Fibroblast of gingiva (primary cell): Measurements from ENCODE around the gene FAM221B.

Experiments
- DNase-seq: peaks from one replicate; pipeline ENCODE4 v3.0.0-alpha.2; 2011; ENCODE audit warnings: low read depth

FAM221B gene

DNA sequence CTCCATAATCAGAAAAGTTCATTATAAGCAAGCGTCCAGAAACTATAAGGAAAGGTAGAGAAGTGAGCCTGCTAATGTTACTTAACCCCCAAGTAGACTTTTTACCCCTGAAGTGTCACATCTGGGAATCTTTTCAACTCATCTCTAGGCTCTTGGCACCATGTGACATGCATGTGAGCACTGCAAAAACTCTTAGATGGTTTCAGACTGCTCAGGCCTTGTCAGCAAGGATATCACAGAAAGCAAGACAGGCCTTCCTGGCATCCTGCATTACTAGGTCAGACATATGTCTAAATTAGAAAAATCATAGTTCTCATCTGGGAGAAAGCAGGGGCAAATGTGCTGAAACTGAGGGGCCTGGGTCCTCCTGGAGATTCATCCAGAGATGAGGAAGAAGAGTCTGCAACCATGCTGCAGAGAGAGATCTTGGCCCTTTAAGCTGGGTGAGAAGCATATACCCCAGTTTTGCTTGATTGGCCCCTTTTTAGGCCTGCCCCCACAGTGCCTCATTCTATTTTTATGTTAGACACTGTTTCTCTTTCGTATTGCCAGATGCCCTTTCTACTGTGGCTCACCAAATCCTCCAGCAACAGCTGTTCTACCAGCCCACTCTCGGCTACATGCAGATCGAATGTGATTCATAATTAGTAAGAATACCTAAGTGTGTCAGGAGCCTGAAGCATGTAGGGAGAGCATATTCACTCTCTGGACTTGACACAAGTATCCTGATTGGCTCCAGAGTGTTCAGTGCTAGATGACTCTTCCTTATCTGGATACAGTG, 19.4 kb upstream of the FAM221B start:
- peak; percentile 30 for DNase-seq

DNA sequence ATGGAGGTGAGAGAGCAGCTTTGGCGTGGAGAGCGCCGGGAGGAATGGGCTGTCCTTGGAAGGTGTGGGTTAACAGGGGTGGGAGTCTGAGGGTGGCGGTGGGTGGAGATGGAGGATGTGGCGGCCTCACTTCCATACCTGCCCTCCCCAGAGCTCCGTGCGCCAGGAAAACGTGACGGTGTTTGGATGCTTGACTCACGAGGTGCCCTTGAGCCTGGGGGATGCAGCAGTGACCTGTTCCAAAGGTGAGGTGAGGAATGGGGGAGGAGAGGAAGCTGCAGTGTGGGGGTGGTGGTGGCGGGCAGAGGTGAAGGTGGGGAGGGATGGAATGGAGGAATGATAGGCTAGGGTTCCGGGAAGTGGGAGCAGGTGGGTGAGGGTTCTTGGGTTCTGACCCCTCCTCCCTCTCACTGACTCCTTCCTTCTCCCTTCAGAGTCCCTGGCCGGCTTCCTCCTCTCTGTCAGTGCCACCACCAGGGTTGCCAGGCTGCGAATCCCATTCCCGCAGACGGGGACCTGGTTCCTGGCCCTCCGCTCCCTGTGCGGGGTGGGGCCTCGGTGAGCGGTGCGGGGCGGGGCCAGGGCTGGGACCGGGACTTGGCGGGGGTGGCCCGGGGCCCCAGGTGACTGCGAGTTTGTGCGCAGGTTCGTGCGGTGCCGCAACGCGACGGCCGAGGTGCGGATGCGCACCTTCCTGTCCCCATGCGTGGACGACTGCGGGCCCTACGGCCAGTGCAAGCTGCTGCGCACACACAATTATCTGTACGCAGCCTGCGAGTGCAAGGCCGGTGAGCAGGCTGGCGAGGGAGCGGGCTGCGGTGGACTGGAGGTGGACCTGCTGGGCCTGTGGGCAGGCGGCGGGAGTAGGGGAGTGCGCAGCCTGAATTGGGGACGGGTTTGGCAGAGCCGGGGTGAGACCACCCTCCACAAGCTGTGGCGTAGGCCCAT, 17.6 kb upstream of the FAM221B start:
- DNase-seq: no peak

DNA sequence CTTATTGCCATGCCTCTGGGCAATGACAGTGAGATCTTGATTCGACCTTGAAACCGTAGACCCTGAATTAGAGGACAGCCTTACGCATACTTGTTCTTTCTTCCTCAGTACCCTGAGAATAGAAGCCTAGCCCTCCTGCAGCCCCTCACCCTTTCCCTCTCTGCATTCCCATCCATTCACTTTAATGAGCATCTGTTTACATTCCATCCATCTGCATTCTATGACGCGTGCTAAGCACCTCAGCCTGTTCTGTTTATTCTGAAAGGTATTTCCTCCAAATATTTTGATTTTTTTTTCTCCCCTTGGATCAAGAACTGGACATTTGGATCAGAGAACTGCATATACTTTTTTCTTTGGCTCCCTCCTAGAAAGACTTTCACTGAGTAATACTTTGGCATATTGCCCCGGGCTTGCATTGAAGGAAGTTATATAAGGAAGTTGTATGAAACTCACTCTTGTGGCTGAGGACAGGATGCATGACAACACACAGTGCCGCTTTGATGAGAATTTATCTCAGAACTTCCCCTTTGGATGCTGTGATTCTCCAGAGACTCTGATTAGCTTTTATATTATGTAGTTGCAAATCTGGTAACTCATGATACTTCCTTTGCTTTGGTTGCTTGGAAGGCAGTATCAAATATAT, 16.2 kb upstream of the FAM221B start:
- peak; percentile 87 for DNase-seq

DNA sequence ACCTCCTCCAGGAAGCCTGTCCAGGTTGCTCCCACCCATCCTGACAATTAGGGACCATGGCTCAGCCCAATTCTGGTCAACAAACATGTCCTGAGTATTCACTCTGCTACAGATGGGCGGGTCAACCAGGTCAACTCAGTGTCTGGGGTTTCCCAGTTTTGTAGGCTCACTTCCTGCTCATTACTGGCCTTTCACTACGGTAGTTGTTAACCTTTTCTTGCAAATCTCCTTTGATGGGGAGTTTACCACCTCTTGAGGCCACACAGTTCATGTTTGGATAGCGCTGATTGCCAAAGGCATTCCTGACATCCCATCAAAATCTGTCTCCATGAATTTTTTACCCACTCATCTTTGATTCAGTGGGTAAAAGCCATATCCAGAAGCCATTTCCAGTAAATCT, 14.3 kb upstream of the FAM221B start:
- DNase-seq: no peak

DNA sequence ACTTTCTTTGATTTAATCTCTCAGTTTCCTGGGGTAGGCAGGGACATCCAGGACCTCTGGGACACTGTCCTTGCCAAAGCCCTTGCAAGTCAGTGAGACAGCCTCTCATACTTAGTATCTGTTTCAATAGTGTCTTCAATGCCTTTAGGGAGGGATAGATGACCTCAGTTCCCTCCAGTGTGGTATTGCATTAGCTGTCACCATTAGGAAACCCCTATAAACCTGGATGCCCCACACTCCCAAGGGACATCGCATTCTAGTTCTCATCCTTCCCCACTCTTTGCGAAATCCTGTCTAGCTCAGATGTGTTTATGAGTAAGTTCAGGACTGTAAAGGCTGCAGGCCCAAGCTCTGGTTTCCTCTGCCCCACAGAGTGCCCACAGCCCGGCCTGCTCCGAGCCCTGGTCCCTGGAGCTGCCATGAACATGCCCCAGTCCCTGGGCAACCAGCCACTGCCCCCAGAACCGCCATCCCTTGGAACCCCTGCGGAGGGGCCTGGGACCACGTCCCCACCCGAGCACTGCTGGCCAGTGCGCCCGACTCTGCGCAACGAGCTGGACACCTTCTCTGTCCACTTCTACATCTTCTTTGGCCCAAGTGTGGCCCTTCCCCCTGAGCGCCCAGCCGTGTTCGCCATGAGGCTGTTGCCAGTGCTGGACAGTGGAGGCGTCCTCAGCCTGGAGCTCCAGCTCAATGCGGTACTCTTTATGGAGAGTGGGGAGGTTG, 13.7 kb upstream of the FAM221B start:
- peak; percentile 76 for DNase-seq

DNA sequence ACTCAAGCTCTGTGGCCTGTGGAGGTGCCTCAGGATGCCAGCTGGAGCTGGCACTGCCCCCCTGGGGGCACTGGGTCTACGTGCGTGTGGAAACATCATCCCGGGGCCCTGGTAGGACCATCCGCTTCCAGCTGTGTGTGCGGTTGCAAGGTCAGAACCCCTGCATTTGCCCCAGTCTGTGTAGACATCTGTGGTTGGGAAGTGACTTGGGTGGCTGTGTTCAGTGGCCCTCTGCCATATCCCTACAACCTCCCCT, 13.0 kb upstream of the FAM221B start:
- no peak for DNase-seq

DNA sequence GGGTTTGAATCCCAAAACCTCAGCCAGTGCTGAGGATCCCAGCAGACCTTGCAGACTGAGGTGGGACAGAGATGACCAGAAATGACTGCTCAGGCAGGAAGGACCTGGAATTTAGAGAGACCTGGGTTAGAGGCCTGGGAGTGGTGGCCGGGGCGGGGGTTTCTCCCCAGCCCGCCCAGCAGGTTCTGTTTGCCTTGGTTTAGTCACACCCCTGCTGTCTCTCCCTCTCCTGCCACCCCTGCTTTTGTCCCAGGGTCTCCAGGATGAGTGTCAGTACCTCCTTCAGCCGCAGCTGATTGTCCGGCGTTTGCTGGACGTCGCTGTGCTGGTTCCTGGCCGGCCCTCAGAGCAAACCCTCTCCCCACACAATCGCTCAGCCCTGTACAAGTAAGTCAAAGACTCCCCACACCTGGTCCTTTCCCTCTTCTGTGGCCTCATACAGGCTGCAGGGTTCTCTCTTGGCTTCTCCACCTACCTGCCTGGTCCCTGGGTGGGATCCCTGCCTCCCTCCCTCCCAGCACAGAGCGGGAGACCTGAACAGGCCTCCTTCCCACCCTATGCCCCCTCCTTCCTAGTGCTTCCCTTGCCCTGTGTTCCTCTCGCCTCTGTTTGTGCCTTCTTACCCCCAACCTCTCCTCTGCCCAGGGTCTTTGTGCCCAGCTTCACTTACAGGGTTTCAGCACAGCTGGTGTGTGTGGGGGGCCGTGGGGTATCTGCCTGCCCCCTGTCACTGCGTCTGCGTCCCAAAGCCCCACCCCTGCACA, 12.5 kb upstream of the FAM221B start:
- DNase-seq: no peak

DNA sequence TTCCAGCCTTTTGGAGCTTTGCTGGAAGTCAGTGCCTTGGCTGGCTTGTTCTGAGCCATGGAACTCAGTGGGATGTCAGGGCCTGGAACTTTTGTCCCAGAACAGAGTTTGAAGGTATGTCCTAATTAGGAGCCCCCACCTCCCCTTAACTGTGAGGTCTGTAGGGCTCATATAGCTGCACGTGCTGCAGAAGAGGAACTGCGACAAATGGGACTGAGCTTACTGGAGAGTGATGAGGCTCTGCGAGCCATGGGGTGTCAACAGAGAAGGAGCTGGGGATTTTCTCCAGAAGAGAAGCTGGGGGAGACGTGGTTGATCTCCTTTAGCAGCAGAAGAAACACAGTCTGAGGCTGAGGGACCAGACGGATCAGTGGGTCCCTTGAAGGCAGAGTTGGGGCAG, 11.4 kb upstream of the FAM221B start:
- DNase-seq: no peak

DNA sequence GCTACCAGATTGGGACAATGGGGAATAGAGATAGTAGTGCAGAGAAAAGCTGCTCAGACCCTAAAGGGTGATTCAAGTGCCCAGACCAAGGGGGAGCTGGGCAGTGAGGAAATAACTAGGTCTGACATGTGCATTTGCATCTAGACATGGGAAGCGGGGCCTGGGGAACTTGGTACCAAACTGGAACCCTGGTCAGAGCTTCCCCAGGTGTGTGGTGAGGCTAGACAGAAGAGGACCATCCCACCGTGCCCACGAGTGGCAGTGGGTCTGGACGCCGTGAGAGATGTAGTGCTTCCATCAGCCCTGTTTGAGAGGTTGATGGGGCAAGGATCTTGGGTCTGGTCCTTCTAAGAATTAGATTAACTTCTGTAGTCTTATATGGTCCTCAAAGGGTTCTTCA, 8.1 kb upstream of the FAM221B start:
- no peak for DNase-seq

DNA sequence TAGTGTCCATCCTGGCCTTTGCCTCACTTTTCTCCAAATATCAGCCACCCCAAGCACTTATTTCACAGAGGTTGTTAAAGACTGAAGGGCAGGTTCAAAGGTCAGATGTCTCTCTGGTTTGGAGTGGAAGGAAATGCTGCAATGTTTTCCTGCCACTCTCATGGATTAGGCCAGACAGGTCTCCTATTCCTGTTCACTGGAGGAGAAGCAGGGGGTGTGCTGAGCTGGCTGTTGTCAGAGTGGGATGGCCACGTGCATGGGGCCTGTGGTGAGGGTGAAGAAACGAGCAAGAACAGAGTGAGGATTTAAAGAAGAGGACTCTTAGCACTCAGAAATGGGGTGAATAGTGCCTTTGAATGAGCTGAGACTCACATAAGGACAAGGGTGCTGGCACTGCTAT, 7.2 kb upstream of the FAM221B start:
- no peak for DNase-seq

DNA sequence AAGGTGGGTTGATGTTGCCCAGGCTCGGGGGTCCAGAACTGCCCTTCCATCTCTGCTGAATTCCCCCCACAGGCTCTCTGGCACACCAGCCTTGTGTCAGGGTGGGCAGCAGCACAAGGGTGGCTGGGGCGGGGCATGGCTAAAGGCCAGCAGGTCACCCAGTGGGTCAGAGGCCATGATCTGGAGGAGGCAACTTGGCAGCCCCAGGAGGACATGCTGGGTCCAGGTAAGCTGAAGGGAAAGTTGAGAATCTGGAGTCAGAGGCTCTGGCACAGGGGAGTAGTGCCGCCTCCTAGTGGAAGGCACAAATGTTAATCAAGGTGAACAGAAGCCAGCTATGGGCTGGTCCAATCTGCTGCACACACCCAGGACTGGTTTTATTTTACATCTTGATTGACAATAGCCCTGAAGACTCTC, 6.7 kb upstream of the FAM221B start:
- no peak for DNase-seq

DNA sequence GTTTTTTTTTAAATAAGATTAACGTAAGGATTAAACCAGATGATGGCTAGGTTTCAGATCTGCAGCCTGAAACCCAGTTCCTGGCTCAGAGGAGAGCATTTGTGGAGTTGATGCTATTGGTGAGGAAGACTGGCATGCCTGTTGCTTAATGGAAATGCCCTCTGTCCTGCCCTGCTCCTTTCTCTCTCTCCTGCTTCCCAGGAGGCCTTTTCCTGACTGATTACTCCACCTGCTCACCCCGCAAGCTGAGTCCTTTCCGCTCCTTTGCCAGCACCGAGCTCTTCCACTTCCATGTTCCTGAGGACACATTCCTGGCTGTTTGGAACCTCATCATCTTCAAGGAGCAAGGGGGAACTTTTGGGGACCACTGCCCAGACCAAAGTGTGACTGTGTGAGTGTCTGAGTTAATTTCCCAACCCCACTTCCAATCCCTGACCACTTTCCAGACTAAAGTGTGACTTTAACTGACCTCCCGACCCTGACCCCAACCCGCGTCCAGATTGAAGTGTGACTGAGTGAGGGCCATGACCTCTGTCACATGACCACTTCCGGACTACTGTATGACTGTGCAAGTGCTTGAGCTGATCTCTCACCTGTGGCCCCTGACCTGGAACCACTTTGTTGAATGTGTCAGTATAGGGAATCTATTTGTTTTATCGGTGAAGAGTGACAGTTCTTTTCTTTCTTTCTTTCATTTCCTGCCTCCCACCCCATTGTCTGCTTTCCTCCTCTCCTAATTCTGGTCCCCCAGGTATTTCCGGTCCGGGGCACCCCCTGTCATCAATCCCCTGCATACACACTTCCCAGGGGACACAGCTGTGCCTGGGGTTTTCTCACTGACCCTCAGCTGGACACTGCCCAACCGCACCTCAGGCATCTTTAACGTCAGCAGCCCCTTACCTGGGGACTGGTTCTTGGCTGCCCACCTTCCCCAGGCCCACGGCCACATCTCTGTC, 6.0 kb upstream of the FAM221B start:
- DNase-seq: no peak

DNA sequence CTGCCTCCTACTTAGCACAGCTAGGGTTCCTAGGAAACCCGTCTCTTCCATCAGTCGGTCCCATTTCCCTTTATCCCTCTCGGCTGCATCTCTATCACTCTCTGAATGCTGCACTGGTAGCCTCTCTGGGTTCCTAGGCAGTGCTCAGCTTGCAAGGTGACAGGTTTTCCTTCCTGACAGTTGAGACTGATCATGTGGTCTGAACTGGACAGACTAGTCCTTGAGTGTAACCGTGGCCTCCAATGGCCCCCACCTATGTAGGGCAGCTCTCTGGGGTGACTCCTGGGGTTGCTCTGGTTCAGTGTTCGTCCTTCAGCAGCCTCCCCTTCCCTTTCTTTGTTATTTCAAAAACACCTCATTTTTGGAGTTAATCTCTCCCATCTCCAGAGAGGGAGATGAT, 4.3 kb upstream of the FAM221B start:
- no peak for DNase-seq

DNA sequence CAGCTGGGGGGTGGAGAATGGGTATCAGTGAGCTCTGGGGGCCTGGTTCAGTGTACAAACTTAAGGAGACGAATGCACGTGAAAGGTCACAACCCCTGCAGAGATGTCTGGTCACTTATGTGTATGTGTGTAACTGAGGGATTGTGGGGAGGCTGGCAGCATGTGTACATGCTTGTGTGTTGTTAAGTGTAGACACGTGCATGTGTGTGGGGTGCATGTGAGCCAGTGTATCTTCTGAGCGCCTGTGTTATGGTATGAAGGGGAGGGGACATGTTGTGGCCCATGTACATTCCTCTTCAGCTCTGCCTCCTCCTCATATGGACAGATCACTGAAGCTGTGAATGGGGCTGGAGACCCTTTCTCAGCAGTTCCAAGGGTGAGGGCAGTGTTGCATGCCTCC, 2.5 kb upstream of the FAM221B start:
- no peak for DNase-seq

DNA sequence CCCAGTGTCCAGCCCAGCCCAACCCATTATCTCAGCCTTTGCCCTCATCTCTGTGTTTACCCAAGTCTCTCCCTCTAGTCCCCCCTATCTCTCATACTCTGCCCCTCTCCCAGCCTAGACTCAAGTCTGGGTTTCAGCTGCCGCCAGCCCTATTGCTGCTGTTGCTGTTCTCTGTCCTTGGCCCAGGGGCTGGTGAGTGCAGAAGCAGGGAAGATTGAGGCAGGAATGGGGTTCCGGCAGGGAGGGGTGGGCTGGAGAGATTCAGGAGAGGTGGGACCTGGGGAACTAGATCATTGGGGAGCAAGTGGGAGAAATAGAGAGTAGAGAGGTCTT, 1.2 kb upstream of the FAM221B start:
- DNase-seq: no peak

DNA sequence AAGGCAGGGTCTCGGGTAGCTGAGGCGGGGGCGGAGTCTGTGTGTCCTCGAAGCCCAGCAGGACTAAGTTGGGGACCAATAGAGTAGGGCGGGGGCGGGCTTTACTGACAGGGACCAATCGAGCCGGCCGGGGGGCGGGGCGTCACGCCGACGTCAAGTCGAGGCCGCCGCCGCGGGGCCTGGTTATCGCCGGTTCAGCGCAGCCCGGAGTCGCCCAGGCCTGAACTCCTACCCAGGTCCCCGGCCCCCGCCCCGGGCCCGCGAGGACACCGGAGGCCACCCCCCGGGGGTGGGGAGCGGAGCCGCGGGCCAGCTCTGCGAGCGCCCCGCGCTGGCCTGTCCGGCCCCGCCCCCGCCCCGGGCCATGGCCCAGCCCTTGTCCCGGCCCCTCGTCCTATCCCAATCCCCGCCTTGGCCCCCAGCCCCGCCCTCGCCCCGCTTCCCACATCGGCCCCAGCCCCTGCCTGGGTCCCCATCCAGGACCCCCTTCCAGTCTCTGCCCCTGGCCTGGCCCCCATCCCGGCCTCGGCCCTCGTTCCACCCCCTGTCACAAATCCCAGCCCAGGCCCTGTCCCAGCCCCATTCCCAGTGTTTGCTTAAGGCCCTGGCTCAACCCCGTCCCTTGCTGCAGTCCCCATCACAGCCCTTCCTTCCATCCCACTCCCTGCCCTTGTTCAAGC, 692 bp upstream of the FAM221B start, which contains the start of gene TMEM8B:
Gene TMEM8B (plus strand): TSS at position 145 of the 680 bp plus-strand sequence. CDS start 220 bp downstream, at position 365.
- DNase-seq: peak; percentile 89

DNA sequence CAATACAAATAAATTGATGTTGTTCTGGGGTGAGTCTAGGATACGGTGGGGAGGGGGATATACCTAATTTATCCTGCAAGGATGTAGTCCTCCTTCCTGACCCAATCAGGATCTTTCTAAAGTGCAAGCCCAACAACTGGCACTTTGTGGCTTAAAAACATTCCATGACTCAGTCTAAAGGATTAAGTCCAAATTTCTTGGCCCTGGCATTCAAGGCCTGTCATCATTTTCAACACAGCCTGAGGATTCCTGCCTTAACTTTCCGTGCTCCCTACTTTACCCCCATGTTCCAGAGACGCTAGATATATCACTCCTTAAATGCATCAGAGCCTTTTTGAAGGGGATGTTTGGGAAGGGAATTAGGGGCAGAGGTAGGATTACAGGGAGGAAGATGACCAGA, 1.0 kb downstream of the FAM221B start:
- peak; percentile 48 for DNase-seq

DNA sequence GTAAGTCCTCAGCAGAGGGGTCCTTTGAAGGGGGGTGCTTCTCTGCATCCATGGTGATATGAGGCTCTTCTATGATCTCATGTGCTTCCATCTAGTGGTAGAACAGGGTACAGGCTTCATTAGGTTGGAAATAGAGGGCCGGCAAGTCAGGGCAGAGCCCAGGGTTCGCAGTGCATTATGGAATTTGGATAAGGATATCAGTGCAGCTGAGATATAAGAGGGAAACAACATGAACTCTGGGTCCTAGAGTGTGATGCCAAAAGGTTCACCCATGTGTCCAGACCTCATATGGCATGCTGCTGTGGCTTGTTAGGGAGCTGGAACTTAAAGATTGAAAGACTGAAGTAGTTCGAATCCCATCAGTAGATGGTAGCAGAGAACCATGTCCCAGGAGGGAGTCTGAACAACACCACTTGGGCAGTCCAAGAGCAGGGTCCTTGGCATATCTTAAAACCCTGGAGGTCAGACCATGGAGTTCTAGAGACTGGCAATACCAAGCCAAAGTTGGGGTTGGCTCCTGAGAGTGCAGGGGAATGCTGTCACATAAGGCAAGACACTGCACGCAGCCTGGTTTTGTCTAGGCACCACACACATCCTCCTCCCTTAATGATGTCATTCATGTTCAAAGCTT, 2.3 kb downstream of the FAM221B start:
- peak; percentile 58 for DNase-seq

DNA sequence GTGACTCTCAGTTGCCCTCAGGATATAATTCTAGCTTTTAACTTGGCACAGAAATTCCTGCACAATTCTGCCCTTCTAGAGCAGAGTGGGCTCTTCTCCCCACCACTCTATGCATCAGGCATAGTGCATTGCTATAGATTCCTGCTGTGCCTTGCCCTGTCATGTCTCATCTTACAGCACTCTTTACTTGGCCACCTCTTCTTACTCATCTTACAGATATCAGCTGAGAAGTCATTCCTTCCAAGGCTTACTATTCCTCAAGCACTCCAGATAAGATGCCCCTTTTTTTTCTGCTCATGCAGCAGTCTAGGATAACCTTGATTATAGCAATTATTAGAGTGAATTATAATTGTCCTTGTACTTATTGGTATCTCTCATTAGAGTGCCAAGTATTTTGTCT, 5.6 kb downstream of the FAM221B start:
- no peak for DNase-seq
